DND-41 (cell line): Measurements from ENCODE around the gene EPHB1.
"Not testable (repeated sequence)": the region's sequence is repeated elsewhere in the genome, so short reads cannot be mapped to it uniquely, and the experiment has no call there.

Experiments used
- ATAC-seq: fragments of 200-7000 bp; cut with Tn5 transposase; 3 replicates; pipeline ENCODE4 v1.9.1; 2021; ENCODE audit warnings: low read depth; ENCODE audit not compliant: insufficient read depth
- DNase-seq: peaks from one replicate; pipeline ENCODE4 v3.0.0-alpha.2; 2020
- H2AFZ ChIP-seq: 2 replicates; pipeline ENCODE4 v1.6.0; 2012; ENCODE audit warnings: low read depth, low read length
- H3K27ac ChIP-seq: 2 replicates; pipeline ENCODE4 v1.5.1; 2012; ENCODE audit warnings: low read length, inconsistent platforms
- H3K27me3 ChIP-seq: fragments of 200-600 bp; sonication (generic); 2 replicates; pipeline ENCODE4 v1.6.0; 2012; ENCODE audit warnings: low read length, mild to moderate bottlenecking, inconsistent platforms; ENCODE audit not compliant: insufficient read depth, poor library complexity
- H3K36me3 ChIP-seq: 2 replicates; pipeline ENCODE4 v1.5.1; 2012; ENCODE audit warnings: low read length, inconsistent platforms; ENCODE audit not compliant: insufficient read depth
- H3K4me1 ChIP-seq: 2 replicates; pipeline ENCODE4 v1.5.1; 2012; ENCODE audit warnings: mild to moderate bottlenecking, low read length; ENCODE audit not compliant: insufficient read depth
- H3K4me2 ChIP-seq: 2 replicates; pipeline ENCODE4 v1.6.0; 2012; ENCODE audit warnings: mild to moderate bottlenecking, moderate library complexity, low read length, inconsistent platforms; ENCODE audit not compliant: insufficient read depth
- H3K4me3 ChIP-seq, 2 experiments: fragments of 200-600 bp in 1 of 2; shearing (Covaris generic) in 1 of 2; 2 replicates each; pipeline ENCODE4 v1.5.1; 2012 to 2016; ENCODE audit warnings: inconsistent platforms in 2 of 2, low read length in 2 of 2, mild to moderate bottlenecking in 2 of 2, low read depth in 1 of 2, moderate library complexity in 1 of 2
- H3K79me2 ChIP-seq: 2 replicates; pipeline ENCODE4 v1.6.0; 2012; ENCODE audit warnings: low read length, inconsistent platforms; ENCODE audit not compliant: insufficient read depth
- H3K9ac ChIP-seq: 2 replicates; pipeline ENCODE4 v1.6.0; 2012; ENCODE audit warnings: low read depth, mild to moderate bottlenecking, inconsistent platforms, low read length, moderate library complexity
- H3K9me3 ChIP-seq: 2 replicates; pipeline ENCODE4 v1.5.1; 2012; ENCODE audit warnings: low read length, moderate library complexity, mild to moderate bottlenecking, inconsistent platforms; ENCODE audit not compliant: insufficient read depth, severe bottlenecking
- H4K20me1 ChIP-seq: 2 replicates; pipeline ENCODE4 v1.6.0; 2012; ENCODE audit warnings: low read length; ENCODE audit not compliant: insufficient read depth
- CTCF ChIP-seq: IDR thresholded peaks from 2 replicates; pipeline ENCODE4 v1.5.1; 2012; ENCODE audit warnings: borderline replicate concordance, low read length, moderate library complexity, mild to moderate bottlenecking; ENCODE audit not compliant: poor library complexity, severe bottlenecking; ENCODE audit errors: extremely low read depth
- EZH2 ChIP-seq: IDR thresholded peaks from 3 replicates; pipeline ENCODE4 v1.6.1; 2012; ENCODE audit warnings: borderline replicate concordance, low read depth, mild to moderate bottlenecking, moderate library complexity, low read length, inconsistent platforms; ENCODE audit not compliant: severe bottlenecking

EPHB1 gene

GRCh38 chr3:135018149-135018923 lies 223.3 kb downstream of the EPHB1 start:
- H3K36me3 ChIP-seq, result no peaks in the 10 kb centered on the region
- H2AFZ ChIP-seq, result no peak overlapping the region
- no peaks in the 10 kb centered on the region for H3K27me3 ChIP-seq
- ATAC-seq, result no peak
- no peak for DNase-seq
- H3K9me3 ChIP-seq, result no peaks in the 10 kb centered on the region
- H3K4me2 ChIP-seq, result no peak overlapping the region
- no peaks in the 10 kb centered on the region for H4K20me1 ChIP-seq
- no peak for TF ChIP-seq EZH2
- no peak for TF ChIP-seq CTCF
- H3K4me3 ChIP-seq, result no peak overlapping the region
- no peaks in the 10 kb centered on the region for H3K79me2 ChIP-seq
- H3K9ac ChIP-seq, result no peak overlapping the region
- no peak overlapping the region for H3K27ac ChIP-seq
- no peaks in the 10 kb centered on the region for H3K4me1 ChIP-seq

- Histone ChIP-seq H2AFZ (no peak overlapping the region), H3K4me1 (no peaks in the 10 kb centered on the region), H3K4me3 (no peak overlapping the region), H3K36me3 (no peaks in the 10 kb centered on the region), H3K27ac (no peak overlapping the region), H4K20me1 (no peaks in the 10 kb centered on the region), H3K9me3 (no peaks in the 10 kb centered on the region), H3K27me3 (no peaks in the 10 kb centered on the region), H3K9ac (no peak overlapping the region), H3K79me2 (no peaks in the 10 kb centered on the region), H3K4me2 (no peak overlapping the region)
- DNase-seq, result no peak
- ATAC-seq, result no peak
- no peak for TF ChIP-seq CTCF
- no peak for TF ChIP-seq EZH2
These were observed 225.1 kb downstream of the EPHB1 start for GRCh38 chr3:135020181-135020580.

GRCh38 chr3:135023996-135024658 lies 229.1 kb downstream of the EPHB1 start:
- Histone ChIP-seq H3K27ac (no peak overlapping the region), H3K79me2 (no peaks in the 10 kb centered on the region), H3K4me2 (no peak overlapping the region), H2AFZ (no peak overlapping the region), H3K9me3 (no peaks in the 10 kb centered on the region), H3K4me3 (no peak overlapping the region), H3K27me3 (no peaks in the 10 kb centered on the region), H4K20me1 (no peaks in the 10 kb centered on the region), H3K9ac (no peak overlapping the region), H3K36me3 (no peaks in the 10 kb centered on the region), H3K4me1 (no peaks in the 10 kb centered on the region)
- ATAC-seq, result no peak
- DNase-seq, result no peak
- TF ChIP-seq CTCF (no peak), EZH2 (no peak)

GRCh38 chr3:135030768-135031615 lies 235.9 kb downstream of the EPHB1 start:
- H3K27ac ChIP-seq, H3K27me3 ChIP-seq, H3K79me2 ChIP-seq, H2AFZ ChIP-seq, ATAC-seq, DNase-seq, H3K4me2 ChIP-seq, H3K9me3 ChIP-seq, H3K9ac ChIP-seq, H3K4me3 ChIP-seq, H3K36me3 ChIP-seq, H4K20me1 ChIP-seq: not testable (repeated sequence)
- H3K4me1 ChIP-seq, result peaks cover 13% of the 10 kb centered on the region
